T1000 (cell line): ENCODE results near the gene ZAR1.
"Not testable (repeated sequence)": the region's sequence is repeated elsewhere in the genome, so short reads cannot be mapped to it uniquely, and the experiment has no call there.

Experiments used
- DNase-seq: peaks from one replicate; lab custom pipeline; 2025; ENCODE audit warnings: mixed read lengths; lab: John Stamatoyannopoulos, UW

The ZAR1 gene

GRCh38 chr4:48490012-48490679 lies at the start of gene ZAR1:
Gene ZAR1 (plus strand): TSS chr4:48490252. CDS start chr4:48490292, 40 bp downstream.
- DNase-seq, result no peak

GRCh38 chr4:48440914-48441313 lies 49.1 kb upstream of the ZAR1 start:
- not testable (repeated sequence) for DNase-seq

GRCh38 chr4:48445704-48446103 lies 44.3 kb upstream of the ZAR1 start:
- no peak for DNase-seq

DNA sequence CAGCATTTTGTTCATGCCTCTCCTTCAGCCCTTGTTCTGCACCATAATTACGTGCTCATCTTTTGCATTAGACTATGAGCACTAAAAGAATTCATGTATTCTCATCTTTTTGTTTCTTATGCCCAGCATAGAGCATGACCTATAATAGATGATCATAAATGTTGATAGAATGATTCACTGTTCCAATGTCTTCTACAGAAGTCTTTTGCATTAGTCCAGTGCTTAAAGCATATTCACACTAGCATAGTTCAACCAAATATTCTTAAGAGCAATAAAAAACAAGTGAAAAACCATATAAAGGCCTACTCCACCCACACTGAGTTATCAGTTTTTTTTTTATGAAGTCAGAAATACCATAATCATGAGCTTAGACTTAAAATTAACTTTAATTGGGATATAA lies 43.4 kb upstream of the ZAR1 start:
- no peak for DNase-seq

DNA sequence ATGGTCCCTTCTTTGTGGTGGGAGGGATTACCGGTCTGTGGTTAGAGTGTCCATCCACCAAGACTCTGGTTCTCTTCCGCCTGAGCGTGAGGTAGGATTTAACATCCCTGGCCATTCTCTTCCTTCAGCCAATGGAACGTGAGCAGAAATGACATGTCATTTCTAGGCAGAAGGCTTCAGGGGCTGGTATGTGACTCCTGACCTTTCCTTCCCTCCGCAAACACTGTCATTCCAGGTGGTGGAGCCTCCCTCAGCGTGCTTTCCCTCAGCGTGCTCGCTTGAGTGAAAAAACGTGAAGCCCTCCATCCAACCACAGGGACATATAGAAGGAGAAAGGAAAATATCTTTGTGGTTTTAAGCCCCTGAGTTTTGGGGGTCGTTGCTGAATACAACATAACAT lies 40.9 kb upstream of the ZAR1 start:
- no peak for DNase-seq

GRCh38 chr4:48450740-48451139 lies 39.3 kb upstream of the ZAR1 start:
- no peak for DNase-seq

- DNase-seq, result not testable (repeated sequence)
Observed at GRCh38 chr4:48451656-48452055, 38.4 kb upstream of the ZAR1 start.

DNA sequence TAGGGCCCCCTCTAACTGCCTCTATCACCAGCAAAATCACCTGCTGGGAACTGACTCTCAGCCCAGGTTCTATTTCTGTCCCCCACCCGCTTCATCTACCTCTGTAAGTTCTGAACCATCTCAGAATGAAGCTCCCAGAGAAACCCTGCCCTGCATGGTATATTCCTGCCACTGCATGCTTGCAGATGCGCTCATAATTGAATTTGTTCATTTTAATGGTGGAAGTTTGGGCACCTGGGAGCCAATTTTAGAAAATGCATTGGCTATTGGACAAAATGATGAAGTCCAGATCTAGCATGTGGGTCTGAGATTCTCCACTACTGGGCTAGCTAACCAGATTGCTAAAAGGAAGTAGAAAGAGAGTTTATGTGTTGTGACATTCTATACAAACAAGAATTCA lies 35.5 kb upstream of the ZAR1 start:
- no peak for DNase-seq

DNA sequence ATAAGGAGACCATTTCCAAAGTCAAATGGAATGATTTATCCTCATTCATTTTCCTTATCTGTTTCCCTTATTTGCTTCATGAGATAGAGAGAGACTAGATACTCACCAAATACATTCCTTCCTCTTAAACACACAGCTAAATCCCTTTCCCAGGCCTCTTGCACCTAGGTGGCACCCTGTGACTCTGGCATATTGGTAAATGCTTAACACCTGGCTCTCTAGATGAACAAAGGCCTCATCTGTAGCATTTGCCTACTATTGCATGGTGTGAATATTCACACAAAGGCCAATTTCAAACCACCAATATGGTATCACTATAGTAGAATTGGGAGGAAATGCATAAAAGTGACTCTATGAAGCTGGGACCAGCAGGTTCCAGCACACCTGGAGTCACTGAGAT lies 29.1 kb upstream of the ZAR1 start:
- DNase-seq, result no peak

GRCh38 chr4:48462363-48462762 lies 27.7 kb upstream of the ZAR1 start:
- DNase-seq, result no peak

GRCh38 chr4:48467442-48467841 lies 22.6 kb upstream of the ZAR1 start:
- no peak for DNase-seq

DNA sequence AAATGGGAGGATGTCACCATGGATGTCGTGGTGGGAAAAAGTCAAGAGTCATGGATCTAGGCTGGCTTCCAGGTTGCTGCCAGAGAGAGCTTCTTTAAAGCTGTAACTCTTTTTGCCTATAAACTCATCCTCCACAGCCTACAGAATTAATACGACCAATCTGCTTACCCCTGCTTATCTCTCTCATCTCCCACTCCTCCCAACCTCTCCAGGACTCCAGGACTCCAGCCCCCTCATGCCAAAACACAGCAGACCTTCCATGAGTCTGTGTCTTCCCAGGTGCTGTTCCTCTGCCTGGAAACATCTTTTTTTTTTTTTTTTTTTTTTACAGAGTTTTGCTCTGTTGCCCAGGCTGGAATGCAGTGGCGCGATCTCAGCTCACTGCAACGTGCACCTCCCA lies 22.2 kb upstream of the ZAR1 start:
- DNase-seq, result no peak

DNA sequence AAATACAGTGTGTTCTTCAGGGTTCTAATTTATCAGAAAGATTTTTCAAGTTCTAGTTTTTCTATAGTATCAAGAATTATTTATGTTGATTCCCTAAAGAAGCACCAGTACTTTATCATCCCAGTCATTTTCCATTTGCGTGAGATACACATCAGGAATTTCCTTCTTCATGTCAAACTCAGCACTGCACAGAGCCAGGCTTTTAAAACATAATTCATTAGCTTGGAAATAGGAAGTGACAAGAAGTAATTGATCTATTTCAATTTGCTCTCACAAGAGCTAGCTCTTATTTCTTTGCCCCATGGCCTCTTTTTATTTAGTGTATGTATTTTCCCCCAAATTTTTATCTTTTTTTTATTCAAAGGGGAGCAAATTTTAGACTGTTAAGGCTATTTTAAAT lies 19.9 kb upstream of the ZAR1 start:
- DNase-seq, result no peak

GRCh38 chr4:48470570-48470969 lies 19.5 kb upstream of the ZAR1 start:
- DNase-seq, result no peak

DNA sequence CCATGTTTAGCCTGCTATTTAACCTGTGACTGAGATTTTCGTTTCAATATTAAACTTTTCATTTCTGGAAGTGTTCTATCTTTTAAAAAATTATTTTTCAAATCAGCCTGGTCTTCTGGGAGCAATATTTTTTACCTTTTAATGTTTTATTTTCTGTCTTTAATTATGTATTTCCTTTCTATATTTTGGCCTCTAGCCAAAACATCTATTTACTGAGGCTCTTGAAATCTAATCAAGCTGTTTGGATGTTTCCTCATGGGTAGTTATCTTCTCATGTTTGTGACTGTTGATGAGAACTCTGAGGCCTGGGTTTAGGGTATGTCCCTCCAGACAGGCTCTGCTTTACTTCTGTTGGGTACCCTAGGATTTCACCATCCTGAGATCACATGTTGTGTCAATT lies 17.3 kb upstream of the ZAR1 start:
- DNase-seq, result no peak

DNA sequence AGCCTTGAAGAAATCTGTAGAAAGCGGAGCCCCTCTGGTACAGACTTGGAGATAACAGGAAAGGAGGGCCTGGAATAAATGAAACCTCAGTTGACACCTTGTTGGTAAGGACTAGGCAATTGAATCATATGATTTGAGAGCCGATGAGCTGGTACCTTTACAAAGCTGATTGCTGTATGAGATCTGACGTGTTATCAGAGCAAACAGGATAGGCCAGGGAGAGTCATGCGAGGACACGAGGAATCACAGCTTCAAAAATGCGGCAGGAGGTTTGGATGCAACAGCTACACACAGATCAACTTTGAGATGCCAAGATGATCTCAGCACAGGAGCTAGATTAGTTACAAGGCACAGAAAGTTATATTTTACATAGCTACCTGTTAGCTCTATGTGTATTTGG lies 14.3 kb upstream of the ZAR1 start:
- no peak for DNase-seq

- no peak for DNase-seq
Observed at GRCh38 chr4:48478273-48478672, 11.8 kb upstream of the ZAR1 start.

DNA sequence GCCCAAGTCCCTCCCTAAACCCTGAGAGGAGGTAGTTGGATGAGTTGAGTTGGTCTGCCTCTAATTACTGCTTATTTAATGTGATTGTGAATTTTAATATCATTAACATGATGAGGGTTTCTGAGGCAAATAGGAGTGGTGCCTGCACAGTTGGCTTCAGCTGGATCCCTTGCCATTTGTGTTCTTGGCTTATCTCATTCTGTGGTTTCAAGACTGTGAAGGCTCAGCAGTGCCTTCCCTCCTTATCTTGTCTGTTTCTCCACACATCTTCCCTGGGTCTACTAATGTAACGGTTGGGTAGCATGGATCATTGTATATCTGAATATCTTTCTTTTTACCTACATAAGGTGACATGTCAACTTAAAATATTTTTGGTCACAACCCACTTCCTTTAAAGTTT lies 8.5 kb upstream of the ZAR1 start:
- no peak for DNase-seq

DNA sequence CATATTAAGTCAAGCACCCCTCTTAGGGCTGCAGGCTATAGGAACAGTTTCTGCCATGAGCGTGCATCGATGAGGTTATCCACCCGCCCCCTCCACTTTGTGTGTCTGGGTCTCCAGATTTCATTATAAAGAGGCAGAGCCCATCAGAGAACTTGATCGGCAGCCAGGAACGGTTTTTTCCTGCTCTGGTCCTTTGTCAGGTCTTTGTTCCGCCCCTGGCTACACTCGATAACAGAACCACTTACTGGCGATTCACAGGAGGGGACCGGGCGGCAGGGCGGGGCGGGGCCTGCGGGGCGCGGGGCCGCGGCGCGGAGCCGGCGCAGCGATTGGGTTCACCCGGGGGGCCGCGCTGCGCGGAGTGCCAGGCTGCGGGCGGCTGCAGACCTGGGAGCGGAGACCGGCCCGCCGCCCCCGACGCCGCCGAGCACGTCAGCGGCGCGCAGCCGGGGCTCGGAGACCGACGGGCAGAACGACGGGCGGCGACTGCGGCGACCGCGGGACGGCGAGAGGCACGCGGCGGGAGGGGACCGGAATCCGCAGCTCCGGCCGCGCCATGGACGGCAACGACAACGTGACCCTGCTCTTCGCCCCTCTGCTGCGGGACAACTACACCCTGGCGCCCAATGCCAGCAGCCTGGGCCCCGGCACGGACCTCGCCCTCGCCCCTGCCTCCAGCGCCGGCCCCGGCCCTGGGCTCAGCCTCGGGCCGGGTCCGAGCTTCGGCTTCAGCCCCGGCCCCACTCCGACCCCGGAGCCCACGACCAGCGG lies 6.9 kb upstream of the ZAR1 start, which contains the start of gene SLC10A4:
TSS of gene SLC10A4 (plus strand) at position 338 of the 771 bp plus-strand sequence. CDS start at position 557, 219 bp downstream.
- peak; percentile 62 for DNase-seq

DNA sequence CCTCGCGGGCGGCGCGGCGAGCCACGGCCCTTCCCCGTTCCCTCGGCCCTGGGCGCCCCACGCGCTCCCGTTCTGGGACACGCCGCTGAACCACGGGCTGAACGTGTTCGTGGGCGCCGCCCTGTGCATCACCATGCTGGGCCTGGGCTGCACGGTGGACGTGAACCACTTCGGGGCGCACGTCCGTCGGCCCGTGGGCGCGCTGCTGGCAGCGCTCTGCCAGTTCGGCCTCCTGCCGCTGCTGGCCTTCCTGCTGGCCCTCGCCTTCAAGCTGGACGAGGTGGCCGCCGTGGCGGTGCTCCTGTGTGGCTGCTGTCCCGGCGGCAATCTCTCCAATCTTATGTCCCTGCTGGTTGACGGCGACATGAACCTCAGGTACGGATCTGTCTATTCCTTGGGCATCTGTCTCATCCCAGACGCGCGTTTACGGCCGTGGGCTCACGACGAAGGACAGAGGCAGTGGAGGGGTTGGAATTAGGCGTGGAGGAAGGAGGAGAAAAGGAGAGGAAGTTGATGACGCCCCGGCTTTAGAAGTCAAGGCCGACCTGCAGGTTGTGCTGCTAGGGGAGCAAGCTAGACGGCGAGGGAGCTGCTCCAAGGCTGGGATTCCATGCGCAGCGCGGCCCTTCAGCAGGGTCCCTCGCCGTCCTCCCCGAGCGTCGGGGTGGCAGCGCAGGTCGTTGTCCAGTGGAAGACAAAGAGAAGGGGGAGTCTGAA lies 6.1 kb upstream of the ZAR1 start:
- peak; percentile 54 for DNase-seq

DNA sequence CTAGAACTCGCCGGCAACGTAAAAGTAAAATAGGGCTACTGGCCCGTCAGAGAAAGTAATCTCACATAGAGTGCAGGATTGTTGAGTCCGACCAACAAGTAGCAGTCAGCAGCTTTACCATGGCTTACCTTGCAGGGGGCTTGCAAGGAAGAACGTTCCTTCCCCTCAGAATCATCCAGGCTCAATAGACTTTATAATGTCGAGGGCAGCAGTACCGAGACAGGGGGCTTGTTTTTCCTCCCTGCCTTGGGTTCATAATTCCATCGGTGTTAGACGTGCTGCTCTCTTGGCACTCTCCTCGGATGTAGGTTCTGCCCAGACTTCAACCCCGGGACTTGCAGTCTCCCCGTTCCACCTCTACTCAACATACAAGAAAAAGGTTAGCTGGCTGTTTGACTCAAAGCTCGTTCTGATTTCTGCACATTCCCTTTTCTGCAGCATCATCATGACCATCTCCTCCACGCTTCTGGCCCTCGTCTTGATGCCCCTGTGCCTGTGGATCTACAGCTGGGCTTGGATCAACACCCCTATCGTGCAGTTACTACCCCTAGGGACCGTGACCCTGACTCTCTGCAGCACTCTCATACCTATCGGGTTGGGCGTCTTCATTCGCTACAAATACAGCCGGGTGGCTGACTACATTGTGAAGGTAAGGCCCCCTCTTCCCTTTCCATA lies 5.4 kb upstream of the ZAR1 start:
- DNase-seq, result no peak

GRCh38 chr4:48489683-48490011 lies 405 bp upstream of the ZAR1 start:
- DNase-seq, result no peak
